Glomerular visceral epithelial cell (primary cell): Measurements from ENCODE around the gene MYH2.
"Not testable (repeated sequence)": the region's sequence is repeated elsewhere in the genome, so short reads cannot be mapped to it uniquely, and the experiment has no call there.

Source experiments
- DNase-seq: peaks from one replicate; pipeline ENCODE4 v3.0.0-alpha.2; 2016; ENCODE audit errors: extremely low spot score

The MYH2 gene

DNA sequence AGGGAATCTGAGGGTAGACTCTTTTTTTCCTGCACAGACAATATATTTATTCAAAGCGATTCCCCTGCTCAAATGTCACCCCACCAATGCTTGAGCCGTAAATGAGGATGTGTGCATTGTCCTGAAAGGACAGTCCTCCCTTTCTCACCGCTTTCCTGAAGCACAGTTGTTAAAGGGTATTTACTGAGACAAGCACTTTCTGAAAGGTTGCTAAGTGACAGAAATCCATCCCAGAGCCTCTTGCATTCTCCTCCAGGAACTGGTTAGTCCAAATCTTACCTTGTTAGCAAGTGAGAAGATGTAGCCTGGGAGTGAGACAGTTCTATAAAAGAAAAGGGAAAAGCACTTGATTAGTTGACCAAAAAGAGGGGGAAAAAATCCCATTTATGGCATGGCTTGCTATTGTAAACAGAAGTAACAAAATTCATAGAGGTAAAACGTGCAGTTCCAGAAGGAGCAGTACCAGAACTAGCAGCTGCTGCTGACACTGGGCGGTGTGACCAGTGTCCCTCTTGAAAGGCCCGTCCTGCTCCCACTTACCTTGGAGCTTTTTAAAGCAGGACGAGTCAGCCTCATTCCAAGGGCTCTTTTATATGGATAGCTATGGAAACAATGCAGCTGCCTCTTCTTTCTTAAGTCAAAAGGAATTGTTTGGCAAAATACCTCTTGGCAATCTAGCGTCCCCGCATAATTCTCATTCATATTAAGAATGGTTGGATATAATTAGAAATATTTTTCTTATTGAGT lies at the start of gene MYH2:
MYH2 (minus strand) TSS at position 563 of the 747 bp plus-strand sequence. CDS start 1,738 bp downstream, outside the sequence.
- DNase-seq, result no peak

DNA sequence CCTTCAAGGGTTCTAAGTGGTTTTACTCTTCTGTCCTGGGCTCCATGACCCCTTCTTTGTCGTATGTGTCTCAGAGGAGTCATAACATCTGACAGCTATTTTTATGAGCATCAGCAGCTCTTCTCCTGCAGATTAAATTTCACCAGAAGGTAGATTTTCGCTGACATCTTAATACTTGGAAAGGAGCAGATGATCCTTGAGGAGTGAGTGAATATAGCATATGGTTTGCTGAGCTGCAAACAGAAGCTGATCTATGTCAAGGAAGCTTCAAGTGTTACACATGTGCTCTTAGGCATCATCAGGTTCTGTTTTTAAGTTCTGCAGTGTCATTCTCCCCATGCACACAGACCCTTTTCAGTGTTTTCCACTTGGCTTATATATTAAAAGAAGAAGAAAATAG lies 49.2 kb upstream of the MYH2 start:
- DNase-seq, result no peak

DNA sequence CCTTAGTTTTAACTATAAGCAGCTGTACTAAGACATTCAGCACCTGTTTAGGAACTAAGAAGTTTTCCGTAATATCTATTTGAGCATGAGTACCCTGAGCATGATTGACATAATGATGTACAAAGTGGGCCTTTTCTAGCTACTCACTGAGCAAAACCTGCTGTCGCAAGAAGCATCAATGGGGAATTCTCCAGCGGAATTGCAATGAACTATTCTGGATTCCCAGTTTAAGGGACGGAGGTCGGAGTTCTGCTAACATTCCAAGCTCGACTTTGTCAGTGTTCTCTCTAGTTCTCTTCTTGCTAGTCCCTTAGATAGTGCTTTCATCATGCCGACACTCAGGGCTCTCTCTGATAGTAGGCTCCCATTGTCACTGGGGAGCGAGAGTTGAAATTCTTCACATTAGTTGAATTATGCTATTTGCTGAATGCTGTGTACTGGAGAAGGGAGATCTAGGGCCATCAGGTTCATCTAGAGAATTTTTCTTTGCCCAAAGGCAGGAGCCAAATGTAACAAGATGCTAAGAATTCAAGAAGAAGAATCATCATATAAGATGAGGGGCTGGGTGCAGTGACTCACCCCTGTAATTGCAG lies 40.2 kb upstream of the MYH2 start:
- DNase-seq, result no peak

DNA sequence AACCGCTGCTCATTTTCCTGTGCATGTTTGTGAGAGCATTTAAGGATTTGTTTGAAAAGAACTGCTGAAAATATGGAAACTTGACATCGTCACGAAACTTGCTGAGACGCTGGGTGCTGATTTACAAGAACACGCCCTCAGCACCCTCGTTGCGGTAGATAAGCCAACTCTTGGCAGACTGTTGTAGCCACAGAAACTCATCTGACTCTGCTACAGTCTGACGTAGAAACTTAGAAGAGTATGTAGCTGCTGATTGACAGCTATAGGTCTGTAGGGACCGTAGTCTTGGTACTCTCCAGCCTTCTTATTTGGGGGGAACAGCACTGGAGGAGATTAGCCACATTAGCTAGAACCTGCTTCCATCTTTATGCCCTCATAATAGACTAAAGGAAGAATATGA lies 36.1 kb upstream of the MYH2 start:
- no peak for DNase-seq

DNA sequence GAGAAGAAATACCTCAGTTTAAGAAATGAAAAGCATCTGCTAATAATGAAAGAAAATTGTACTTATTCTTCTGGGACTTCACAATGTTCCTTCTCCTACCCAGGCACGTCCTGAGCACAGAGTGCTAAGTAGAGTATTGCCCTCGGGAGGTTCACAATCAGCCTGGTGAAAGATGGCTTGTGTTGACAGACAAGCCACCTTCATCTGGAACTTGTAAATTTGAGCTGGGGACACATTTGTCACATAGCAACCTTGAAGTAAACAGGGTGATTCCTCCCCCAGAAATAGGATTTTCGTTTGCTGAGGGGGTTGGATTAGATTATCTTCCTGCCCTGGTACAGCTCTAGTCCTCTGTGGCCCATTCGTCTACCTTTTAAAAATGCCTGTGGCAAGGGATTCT lies 34.4 kb upstream of the MYH2 start:
- no peak for DNase-seq

DNA sequence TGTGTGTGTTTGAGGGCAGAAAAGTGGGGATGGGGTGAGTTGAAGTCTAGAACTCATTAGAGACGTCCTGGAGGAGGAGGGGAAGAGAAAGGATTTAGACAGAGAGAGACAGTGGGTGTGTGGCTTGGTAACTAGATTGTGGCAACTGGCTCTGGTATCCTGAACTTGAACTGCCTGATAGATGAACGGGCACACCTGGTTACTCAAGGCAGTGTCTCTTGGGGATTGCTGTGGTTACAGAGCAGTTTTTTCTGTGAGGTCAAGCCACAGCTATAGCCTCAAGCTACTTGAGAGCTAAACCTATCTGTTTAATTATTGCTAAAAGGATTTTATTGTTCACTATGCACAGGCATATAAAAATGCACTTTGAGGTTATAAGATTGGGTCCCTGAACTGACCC lies 29.8 kb upstream of the MYH2 start:
- no peak for DNase-seq

DNA sequence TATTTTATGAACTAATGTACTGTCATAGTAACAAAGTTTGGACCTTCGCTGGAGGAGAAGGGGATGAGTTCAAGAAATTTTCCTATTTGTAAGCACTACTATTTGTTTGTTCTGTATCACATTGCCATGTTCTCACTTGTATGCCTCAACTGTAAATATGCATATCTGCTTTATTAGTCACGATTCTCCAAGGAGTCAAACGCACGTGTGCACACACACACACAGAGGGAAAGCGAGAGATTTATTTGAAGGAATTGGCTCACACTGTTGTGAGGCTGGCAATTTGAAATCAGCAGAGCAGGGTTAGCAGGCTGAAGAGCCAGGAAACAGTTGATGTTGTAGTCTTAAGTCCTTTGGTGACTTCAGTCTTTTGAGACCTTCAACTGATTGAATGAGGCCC lies 24.9 kb upstream of the MYH2 start:
- DNase-seq, result no peak

DNA sequence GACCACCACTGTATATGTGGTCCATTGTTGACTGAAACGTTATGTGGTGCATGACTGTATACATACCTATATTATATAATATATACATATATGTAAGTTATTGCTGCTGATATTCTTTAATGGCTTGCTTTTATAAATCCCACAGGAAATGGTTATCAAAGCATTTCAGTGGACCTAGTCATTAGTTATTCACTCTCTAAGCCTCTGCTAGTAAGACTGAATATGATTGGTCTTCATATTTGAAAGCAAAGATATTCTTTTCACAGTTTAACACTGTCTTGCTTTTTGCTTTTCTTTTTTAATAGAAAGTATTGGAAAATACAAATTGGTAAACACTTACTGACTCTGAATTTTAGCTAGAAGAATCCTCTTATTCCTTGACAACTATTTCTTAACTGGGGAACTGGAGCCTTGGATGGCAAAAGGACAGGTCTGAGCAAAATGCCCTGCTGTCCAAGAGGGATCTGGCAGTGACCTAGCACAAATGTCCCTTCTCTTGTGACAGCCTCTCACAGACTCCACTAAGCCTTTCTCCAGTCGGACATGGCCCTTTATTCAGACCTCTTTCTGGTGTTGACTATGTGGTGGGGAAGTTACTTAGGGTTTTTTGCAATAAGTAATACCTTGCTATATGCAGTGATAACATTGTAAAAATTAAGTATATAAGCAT lies 14.7 kb upstream of the MYH2 start:
- no peak for DNase-seq

DNA sequence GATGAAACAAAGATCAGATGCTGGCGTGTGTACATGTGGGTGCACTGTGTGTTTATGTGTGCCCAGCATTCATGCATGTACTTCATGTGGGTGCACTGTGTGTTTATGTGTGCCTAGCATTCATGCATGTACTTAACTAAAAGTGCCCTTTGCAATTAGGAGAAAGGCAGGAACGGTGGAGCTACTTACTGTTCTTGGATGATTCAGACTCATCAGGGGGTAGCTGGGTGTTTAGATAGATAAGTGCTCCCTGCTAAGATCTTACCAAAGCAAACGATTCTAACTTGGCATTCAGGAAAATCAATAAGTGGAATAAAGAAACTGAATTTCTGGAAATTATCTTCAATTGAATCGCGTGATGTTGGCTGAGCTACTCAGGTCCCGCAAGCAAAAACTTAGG lies 8.6 kb upstream of the MYH2 start:
- no peak for DNase-seq

DNA sequence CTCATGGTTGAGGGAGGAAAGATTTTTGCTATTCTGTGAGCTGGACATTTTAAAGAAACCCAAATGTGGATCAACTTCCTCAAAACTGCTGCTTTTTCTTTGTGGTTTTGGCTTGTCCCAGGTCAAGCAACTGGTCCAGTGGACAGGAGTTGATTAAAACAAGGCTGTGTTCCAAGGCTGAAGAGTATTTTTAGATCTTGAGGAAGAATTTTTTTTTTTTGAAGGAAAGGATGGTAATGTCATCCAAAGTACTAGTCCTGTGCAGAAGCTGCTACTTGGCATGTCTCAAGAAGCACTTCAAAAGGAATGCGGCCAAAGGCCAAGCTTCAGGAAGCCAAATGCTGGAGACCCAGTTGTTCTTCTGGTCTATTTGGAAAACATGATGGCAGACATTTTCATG lies 8.0 kb upstream of the MYH2 start:
- DNase-seq, result no peak

DNA sequence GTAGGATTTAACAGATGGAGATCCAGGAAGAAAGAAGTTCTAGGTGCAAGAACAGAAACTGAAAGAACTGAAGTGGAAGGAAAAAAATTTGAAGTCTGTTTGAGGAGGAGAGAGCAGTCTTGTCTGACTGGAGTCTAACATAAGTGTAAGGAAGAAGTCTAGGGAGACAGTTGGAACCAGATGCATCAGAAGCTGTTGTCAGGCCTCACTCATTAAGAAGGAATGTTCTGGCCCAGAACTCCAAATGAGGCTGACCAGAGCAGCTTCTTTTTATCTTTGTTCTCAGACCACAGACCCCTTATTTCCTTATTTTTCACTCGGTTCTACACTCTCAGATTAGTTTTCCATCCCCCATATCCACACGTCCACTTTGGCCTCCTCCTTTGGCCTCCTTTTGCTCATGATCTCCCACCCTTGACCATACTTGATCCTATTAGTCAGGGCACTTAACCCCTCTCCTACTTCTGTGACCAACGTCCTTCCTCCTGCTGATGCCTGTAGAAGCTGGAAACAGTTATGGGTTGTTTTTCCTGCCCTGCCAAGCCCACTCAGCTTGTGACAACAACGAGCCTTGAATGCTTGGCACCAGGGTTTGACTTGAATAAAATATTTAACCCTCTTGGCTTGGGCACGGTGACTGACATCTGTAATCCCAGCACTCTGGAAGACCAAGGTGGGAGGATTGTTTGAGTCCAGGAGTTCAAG lies 7.0 kb upstream of the MYH2 start:
- no peak for DNase-seq

DNA sequence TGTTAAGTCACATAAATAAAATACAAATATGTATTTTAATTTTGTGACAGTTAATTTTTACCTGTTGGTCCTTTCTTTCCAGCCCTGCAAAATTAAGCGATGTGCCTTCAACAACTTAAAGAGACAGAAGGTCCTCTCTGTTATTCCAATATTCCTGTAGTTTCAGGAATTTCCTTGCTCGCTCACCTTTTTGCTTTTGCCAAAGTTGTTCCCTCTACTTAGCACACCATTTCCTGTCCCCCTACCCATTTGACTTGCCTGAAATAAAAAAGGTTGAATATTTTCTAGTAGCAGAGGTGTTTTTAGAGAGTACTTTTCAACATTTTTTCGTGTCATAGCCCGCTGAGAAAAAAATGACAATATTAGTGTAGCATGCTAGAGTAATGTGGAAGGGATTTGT lies 556 bp upstream of the MYH2 start:
- no peak for DNase-seq

DNA sequence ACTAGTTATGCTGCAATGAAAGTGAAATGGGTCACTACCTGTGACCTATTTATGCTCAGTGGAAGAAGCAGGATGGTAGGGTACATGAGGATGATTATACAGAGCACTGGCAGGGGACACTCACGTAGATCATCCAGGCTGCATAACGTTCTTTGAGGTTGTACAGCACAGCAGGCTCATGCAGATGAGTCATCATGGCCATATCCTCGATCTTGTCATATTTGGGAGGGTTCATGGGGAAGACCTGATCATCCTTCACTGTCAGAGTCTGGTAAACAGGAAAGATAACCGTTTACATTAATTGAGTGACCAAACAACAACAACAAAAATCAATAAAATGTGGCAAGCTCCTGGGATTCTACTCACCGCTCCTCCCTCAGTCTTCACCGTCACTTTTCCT lies 2.1 kb downstream of the MYH2 start:
- DNase-seq, result no peak

DNA sequence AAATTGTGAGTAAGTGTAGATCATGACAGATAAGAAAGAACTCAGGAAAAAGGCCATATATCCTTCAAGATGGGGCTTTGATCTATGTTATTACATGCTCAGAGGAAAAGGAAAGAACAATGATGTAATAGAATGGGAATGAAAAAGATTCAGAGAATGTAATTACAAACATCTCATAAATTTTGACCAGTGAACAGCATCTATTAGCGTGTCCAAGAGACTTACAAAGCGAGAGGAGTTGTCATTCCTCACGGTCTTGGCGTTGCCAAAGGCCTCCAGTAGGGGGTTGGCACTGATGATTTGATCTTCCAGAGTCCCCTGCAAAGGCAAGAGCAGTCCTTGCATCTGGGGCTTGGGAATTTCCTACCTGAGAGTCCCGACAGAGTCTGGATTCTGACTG lies 6.0 kb downstream of the MYH2 start:
- DNase-seq, result peak; percentile 8

DNA sequence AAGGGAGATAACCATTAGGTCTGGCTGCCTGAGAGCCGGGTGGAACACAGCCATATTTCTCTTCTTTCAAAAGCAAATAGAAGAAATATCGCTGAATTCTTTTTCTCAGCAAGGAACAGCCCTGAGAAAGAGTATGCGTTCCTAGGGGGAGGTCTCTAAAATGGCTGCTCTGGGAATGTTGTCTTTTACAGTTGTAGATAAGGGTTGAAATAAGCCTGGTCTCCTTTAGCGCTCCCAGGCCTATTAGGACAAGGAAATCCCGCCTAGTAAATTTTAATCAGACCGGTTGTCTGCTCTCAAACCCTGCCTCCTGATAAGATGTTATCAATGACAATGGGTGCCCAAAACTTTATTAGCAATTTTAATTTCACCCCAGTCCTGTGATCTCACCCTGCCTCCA lies 8.3 kb downstream of the MYH2 start:
- DNase-seq, result not testable (repeated sequence)

DNA sequence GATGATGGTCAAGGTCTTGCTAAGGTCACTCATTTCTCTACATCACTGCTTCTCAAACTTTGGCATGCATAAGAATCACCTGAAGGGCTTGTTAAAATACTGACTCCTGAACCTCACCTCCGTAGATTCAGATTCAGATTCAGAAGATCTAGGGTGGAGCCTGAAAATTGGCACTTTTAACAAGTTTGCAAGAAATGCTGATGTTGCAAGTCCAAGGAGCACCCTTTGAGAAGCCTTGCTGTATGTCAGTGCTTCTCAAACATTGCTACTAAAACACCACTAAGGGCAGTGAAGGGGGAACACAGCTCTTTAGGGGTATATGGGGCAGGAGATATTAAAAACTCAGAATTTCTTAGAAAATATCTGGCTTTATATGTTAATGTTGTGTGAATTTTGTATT lies 17.4 kb downstream of the MYH2 start:
- no peak for DNase-seq

DNA sequence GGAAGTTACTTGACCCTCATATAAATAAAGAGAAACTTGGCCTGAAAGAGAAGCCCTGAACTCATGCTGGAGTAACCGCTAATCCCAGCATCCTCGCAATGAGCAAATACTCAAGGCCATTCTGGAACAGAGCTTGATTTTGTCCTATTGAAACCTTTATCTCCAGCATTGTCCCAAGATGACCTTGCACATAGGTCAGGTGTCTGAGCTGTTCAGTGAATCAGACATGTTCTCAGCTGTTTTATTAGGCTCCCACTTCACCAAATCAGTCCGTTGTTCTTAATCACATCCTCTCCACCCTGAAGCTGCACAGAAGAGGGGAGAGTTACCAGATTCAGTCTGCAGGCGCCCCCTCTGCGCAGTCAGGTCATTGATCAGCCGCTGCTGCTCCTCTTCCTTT lies 22.0 kb downstream of the MYH2 start:
- no peak for DNase-seq

DNA sequence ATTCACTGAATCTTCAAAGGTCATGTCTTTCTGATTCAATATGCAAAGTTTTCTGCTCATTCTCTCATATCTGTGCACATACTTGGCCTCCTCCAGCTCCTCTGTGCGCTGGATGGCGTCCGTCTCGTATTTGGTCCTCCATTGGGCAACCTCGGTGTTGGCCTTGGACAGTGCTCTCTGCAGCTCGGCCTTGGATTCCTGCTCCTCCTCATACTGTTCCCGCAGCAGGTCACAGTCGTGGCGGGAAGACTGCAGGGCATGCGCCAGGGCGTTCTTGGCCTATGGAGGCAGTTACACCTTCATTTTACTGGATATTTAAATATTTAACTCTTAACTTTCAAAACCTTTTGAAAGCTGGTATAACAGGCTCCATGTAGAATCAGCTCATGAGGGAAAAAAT lies 22.9 kb downstream of the MYH2 start:
- no peak for DNase-seq

DNA sequence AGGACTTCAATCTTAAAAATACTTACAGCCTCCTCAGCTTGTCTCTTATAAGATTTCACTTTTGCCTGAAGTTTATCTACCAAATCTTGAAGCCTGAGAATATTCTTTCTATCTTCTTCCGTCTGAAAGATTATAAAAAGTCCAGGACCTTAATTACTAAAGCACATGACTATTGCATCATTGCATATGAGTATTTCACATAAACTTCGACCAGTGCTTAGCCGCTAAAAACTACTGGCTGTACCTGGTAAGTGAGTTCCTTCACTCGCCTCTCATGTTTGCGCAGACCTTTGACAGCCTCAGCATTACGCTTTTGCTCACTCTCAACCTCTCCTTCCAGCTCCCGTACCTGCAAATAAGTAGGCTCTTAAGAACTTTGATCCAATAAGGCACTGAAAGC lies 26.4 kb downstream of the MYH2 start:
- no peak for DNase-seq

DNA sequence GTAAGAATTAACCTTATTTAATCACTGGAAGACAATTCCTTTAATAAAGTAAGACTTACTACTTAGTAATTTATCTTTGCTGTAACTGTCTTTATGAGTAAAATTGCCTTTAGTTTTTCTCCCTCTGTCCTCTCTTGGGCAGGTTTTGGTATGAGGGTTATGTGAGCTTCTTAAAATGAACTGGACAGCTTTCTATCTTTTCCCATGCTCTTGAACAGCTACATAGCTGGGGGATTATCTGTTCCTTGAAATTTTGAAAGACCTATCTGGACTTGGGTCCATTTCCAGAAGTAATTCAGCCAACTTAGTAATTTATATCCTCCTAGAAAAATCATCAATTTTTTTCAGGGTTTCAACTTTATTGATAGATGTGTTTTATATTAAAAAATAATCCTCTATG lies 27.5 kb downstream of the MYH2 start:
- DNase-seq, result no peak

DNA sequence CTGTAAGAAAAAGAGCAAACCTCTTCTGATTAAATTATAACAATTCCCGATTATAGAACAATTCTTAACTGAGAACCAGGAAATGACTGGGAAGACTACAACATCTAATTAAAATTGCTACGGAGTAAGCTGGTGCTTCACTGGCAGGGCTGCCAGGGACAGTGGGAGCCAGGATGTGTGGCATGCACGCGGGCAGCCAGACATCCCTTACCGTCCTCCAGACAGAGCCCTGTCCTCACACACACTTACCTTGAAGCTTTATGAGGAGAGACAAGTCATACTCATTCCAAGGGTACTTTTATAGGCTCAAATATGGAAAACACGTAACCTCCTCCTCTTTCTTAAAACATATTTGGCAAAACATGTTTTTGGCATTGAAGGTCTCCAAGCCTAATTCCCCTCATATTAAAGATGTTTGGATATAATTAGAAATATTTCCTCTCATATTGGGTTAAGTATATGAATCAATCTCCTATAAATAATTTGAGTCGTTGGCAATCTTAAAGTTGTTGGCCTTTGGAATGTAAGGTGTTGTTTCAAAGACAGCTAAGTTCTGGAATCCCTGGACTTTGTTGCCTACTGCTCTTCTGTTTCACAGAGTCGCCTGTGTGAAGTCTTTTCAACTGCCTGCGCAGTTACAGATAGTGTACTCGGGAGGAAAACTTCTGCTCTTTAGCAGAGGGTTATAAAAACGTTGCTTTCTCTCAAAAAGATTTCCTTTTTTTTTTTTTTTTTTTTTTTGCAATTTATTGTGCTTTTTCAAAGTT lies 31.0 kb downstream of the MYH2 start, which contains the start of gene MYH1:
MYH1 (minus strand) TSS at position 272 of the 767 bp plus-strand sequence. CDS start 1,900 bp downstream, outside the sequence.
- no peak for DNase-seq

DNA sequence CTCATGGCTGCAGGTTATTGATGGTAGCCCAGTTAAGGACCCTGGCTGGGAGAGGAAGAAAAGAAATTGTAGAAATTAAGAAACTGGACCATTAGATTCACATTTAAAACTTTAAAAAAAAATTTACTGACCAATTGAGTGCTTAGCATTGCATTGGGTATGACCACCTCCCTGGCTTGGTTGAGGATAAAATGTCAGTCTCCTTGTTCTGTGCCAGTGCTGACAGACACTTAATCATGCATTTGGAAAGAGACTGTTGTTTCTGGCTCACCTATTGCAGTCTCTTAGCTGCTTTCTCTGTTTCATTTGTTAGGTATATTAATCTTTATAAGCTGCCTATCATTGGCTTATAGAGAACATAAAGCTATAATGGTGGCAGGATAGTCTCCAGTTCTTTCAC lies 32.8 kb downstream of the MYH2 start:
- DNase-seq, result no peak
